ENCODE results near the gene ZDHHC4.

The ZDHHC4 gene

GRCh38 chr7:6637544-6638229 is 60.4 kb downstream of the ZDHHC4 start:
- Histone ChIP-seq H4K12ac (ENCODE audit: low read depth, low read length) (peak overlapping the region; percentile 70), H2AFZ (ENCODE audit: insufficient read depth, low read length, poor library complexity) (peak overlapping the region; percentile 51), H3K14ac (ENCODE audit: low read length) (peak overlapping the region; percentile 91), H3K9me3 (ENCODE audit: insufficient read depth, low read depth, low read length) (no peaks in the 10 kb centered on the region), H3K79me1 (ENCODE audit: low read length) (peaks cover 7% of the 10 kb centered on the region), H3K4me1 (ENCODE audit: control insufficient read depth in 1 of 2, insufficient read depth in 2 of 2, low read length in 2 of 2) (peaks cover 5 to 10% of the 10 kb centered on the region in 2 experiments), H3K18ac (ENCODE audit: low read length) (peak overlapping the region; percentile 75), H3K27ac (ENCODE audit: low read depth, low read length) (no peak overlapping the region), H4K91ac (ENCODE audit: low read depth, low read length) (peak overlapping the region; percentile 72), H3K79me2 (ENCODE audit: control insufficient read depth, insufficient read depth, low read length, poor library complexity) (peaks cover 6% of the 10 kb centered on the region), H3K36me3 (ENCODE audit: control insufficient read depth in 1 of 2, insufficient read depth in 2 of 2, low read length in 2 of 2) (peaks cover 25 to 34% of the 10 kb centered on the region in 2 experiments), H2AK5ac (ENCODE audit: low read length) (peak overlapping the region; percentile 51), H3K9ac (ENCODE audit: low read length) (peak overlapping the region; percentile 70), H2BK120ac (ENCODE audit: insufficient read depth, low read length, poor library complexity) (peak overlapping the region; percentile 48), H3K23ac (ENCODE audit: low read length) (no peak overlapping the region), H3K4me2 (ENCODE audit: low read length) (peak overlapping the region; percentile 72), H2BK12ac (ENCODE audit: low read length) (no peak overlapping the region), H3K4ac (ENCODE audit: low read depth, low read length) (peak overlapping the region; percentile 0), H3K27me3 (ENCODE audit: insufficient read depth, low read length) (no peaks in the 10 kb centered on the region), H4K8ac (ENCODE audit: low read depth, low read length) (peak overlapping the region; percentile 40), H2BK5ac (ENCODE audit: low read depth, low read length, poor library complexity) (no peak overlapping the region), H3K4me3 (ENCODE audit: low read depth, low read length) (peak overlapping the region; percentile 93)
- WGBS (ENCODE audit: extremely low coverage, insufficient coverage, insufficient read length) = no CpG with 5 or more reads among the region's 60 CpGs
- peak in 1 of 2 donors; percentile 37 for DNase-seq

All from trophoblast cell (in vitro differentiated cells and primary cell).